ENCODE data around the gene ITIH4.

Gene ITIH4

DNA sequence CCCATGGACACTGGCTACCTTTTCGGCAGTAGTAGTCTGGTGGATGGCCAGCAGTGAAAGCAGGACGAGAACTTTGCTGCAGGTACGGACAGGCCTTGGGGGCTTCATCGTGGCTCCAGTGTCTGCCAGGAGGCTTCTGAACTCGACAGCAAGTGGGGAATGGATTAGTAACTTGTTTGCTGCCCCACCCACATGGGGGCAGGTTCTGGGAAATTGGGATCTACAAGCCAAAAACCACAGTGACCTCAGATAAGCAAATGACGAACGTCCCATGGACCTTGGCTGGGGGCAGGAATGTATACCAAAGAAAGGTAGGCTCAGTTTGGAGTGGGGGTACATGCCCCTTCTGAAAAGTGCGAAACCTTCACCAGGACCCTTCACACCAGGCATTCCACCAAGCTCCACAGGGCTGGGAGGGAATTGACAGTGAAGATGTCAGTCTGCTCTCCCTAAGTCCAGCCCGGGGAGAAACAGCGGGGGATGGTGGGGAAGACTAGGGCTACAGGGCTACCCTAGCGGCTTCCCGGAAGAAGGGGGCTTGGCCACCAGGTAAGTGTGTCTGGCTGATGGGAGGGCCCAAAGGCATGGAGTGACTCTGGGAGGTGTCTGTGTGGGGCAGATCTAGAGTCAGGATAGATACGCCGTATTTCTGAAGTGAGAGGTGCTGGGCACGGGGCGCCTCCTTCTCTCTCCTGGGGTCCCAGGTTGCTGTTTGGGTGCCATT, at the start of gene ITIH4:
TSS of gene ITIH4 (minus strand) at position 138 of the 724 bp plus-strand sequence. CDS start at position 108, 30 bp downstream.
- H3K36me3 ChIP-seq (ENCODE audit: insufficient read depth, low read length), result no peaks in the 10 kb centered on the region
- H3K27ac ChIP-seq (ENCODE audit: low read depth, low read length), result no peak within 1 kb of the TSS
- no peaks in the 10 kb centered on the region for H3K9me3 ChIP-seq (ENCODE audit: low read length)
- H3K27me3 ChIP-seq (ENCODE audit: control insufficient read depth in 1 of 2, insufficient read depth in 2 of 2, low read length in 2 of 2), result no peaks in the 10 kb centered on the region
- H3K4me1 ChIP-seq (ENCODE audit: insufficient read depth, low read length), result peaks cover 13% of the 10 kb centered on the region
- no peak within 1 kb of the TSS for H3K4me3 ChIP-seq (ENCODE audit: low read depth in 1 of 2, low read length in 2 of 2)
- no peak within 1 kb of the TSS for H3K9ac ChIP-seq (ENCODE audit: low read length)

DNA sequence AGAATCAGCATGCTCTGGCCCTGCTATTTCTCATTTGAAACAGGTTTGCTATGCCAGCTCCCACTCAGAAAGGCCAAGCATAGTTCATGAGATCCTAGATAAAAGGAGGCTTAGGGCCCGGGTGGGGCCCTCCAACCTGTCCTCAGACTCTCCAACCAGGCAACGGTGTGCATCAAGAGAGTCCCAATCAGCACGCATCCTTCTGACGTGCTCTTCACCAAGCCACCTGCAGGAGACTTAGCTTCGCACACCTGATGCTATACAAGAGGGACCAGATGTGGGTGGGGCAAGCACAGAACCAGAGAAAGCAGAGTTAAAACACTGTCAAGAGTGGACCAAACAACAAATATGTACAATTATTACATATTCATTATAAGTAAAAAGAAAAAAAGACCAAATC, 49.6 kb upstream of the ITIH4 start:
- H3K4me1 ChIP-seq (ENCODE audit: insufficient read depth, low read length), result peaks cover 5% of the 10 kb centered on the region
- H3K4me3 ChIP-seq (ENCODE audit: low read depth in 1 of 2, low read length in 2 of 2), result no peak overlapping the region
- H3K27ac ChIP-seq (ENCODE audit: low read depth, low read length), result no peak overlapping the region
- H3K9me3 ChIP-seq (ENCODE audit: low read length), result no peaks in the 10 kb centered on the region
- peaks cover 4% of the 10 kb centered on the region for H3K36me3 ChIP-seq (ENCODE audit: insufficient read depth, low read length)
- H3K27me3 ChIP-seq (ENCODE audit: control insufficient read depth in 1 of 2, insufficient read depth in 2 of 2, low read length in 2 of 2), result no peaks in the 10 kb centered on the region
- H3K9ac ChIP-seq (ENCODE audit: low read length), result no peak overlapping the region

DNA sequence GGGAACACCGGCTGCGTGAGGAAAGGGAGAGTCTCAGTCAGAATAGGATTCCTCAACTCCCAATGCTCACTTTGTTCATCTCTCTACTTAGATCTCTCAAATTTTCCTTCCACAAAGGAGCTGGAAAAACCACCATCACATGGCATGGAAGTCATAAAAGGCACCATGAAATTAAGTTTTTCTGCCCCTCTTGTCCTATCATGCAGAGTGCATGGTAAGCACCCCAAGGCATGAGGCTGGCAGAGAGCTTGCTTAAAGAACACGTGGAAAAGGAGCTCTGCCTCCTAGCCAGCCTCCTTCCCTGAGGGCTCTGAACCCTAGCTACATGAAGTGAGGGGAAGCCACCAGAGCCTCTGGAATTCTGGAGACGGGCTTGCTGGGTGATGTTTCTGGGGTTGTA, 49.1 kb upstream of the ITIH4 start:
- H3K4me1 ChIP-seq (ENCODE audit: insufficient read depth, low read length), result peaks cover 5% of the 10 kb centered on the region
- no peak overlapping the region for H3K27ac ChIP-seq (ENCODE audit: low read depth, low read length)
- no peaks in the 10 kb centered on the region for H3K9me3 ChIP-seq (ENCODE audit: low read length)
- H3K27me3 ChIP-seq (ENCODE audit: control insufficient read depth in 1 of 2, insufficient read depth in 2 of 2, low read length in 2 of 2), result no peaks in the 10 kb centered on the region
- H3K4me3 ChIP-seq (ENCODE audit: low read depth in 1 of 2, low read length in 2 of 2), result no peak overlapping the region
- peaks cover 4% of the 10 kb centered on the region for H3K36me3 ChIP-seq (ENCODE audit: insufficient read depth, low read length)
- no peak overlapping the region for H3K9ac ChIP-seq (ENCODE audit: low read length)

DNA sequence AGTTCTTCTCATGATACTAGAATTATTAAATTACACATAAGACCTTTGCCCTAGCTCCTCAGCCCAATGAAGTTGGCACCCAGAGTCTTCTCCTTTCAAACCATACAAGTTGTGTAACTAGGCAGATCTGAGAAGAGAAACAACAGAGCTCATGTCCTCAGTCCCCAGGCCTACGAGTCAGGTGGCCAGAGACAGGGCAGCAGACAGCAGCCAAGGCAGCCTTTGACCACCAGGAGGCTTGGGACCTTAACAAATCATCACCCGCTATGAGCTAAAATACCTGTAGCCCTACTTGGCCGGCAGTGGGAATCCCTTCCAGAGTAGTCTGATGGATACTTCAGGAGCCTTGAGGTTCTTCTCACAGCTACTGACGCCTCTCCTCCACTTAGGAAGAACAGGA, 48.6 kb upstream of the ITIH4 start:
- H3K36me3 ChIP-seq (ENCODE audit: insufficient read depth, low read length), result peaks cover 4% of the 10 kb centered on the region
- no peak overlapping the region for H3K27ac ChIP-seq (ENCODE audit: low read depth, low read length)
- no peak overlapping the region for H3K4me3 ChIP-seq (ENCODE audit: low read depth in 1 of 2, low read length in 2 of 2)
- peaks cover 5% of the 10 kb centered on the region for H3K4me1 ChIP-seq (ENCODE audit: insufficient read depth, low read length)
- no peaks in the 10 kb centered on the region for H3K27me3 ChIP-seq (ENCODE audit: control insufficient read depth in 1 of 2, insufficient read depth in 2 of 2, low read length in 2 of 2)
- no peaks in the 10 kb centered on the region for H3K9me3 ChIP-seq (ENCODE audit: low read length)
- H3K9ac ChIP-seq (ENCODE audit: low read length), result no peak overlapping the region

DNA sequence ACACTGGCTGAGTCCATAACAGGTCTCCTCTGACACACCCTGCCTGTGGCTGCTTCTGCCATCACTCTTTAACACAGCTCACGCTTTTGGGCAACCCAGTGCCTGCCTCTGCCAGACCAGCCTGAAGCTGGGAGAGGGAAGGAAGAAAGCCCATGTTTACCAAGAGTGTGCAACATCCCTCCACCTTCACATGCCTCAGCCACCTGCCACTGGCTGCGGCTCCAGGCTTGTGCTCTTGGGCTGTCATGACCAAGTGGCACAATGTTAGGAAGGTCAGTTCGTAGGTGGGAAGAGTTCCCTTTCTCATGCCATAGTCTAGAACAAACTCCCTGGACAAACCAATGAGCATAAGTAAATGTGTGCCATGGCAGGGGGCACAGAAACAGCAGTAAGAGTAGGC, 46.6 kb upstream of the ITIH4 start:
- no peaks in the 10 kb centered on the region for H3K27me3 ChIP-seq (ENCODE audit: control insufficient read depth in 1 of 2, insufficient read depth in 2 of 2, low read length in 2 of 2)
- no peak overlapping the region for H3K9ac ChIP-seq (ENCODE audit: low read length)
- peaks cover 4% of the 10 kb centered on the region for H3K36me3 ChIP-seq (ENCODE audit: insufficient read depth, low read length)
- peaks cover 2% of the 10 kb centered on the region for H3K4me1 ChIP-seq (ENCODE audit: insufficient read depth, low read length)
- H3K27ac ChIP-seq (ENCODE audit: low read depth, low read length), result no peak overlapping the region
- H3K4me3 ChIP-seq (ENCODE audit: low read depth in 1 of 2, low read length in 2 of 2), result no peak overlapping the region
- H3K9me3 ChIP-seq (ENCODE audit: low read length), result no peaks in the 10 kb centered on the region

DNA sequence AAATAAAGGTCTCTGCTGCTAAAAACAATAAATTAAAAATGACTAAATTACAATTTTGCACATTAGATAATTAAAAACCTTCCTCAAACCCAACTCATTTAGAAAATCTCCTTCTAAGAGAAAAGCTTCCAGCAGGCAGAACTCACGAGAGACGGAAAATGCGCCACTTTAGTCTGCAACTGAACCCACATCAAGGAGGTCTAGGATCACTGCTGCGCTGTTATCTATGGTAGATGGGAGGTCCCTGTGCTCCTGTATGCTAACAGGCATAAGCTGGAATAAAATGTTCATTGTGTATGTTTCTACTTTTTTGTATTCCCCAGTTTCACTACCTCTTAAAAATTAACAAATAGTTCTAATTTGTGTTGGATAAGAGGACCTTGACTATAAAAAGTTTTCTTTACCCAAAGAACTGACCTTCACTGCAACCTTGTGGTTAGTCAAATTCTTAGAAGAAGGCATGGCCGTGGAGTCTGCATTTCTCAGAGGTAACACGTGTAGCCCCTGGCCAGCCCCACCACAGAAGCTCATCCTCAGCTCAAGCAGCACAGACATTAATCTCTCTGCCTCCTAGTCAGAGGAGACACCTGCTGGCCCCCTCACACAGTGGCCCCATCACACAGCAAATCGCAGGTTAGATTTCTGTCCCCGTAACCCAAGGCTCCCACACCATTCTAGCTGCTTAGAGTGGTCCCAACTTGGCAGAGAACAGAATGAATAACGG, 44.6 kb upstream of the ITIH4 start:
- H3K9ac ChIP-seq (ENCODE audit: low read length), result no peak overlapping the region
- peaks cover 2% of the 10 kb centered on the region for H3K36me3 ChIP-seq (ENCODE audit: insufficient read depth, low read length)
- no peaks in the 10 kb centered on the region for H3K9me3 ChIP-seq (ENCODE audit: low read length)
- no peaks in the 10 kb centered on the region for H3K27me3 ChIP-seq (ENCODE audit: control insufficient read depth in 1 of 2, insufficient read depth in 2 of 2, low read length in 2 of 2)
- no peaks in the 10 kb centered on the region for H3K4me1 ChIP-seq (ENCODE audit: insufficient read depth, low read length)
- no peak overlapping the region for H3K27ac ChIP-seq (ENCODE audit: low read depth, low read length)
- no peak overlapping the region for H3K4me3 ChIP-seq (ENCODE audit: low read depth in 1 of 2, low read length in 2 of 2)

DNA sequence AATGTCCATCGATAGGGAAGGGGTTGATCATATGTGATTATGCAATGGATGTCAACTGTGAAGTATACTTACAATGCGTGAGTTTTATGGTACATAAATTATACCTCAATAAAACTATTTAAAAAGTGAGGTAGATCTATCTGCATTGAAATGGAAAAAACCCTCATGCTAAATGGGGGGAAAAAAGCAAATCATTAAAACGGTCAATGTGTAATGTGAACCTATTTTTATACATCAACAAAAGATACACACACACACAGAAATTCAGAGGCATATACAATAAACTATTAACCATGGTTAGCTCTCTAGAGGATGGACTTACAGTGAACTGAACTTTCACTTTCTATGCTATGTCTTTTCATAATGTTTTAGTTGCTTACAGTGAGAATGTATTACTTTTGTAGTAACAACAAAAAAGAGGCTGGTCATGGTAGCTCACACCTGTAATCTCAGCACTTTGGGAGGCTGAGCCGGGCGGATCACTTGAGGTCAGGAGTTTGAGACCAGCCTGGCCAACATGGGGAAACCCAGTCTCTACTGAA, 43.8 kb upstream of the ITIH4 start:
- Histone ChIP-seq H3K27me3 (ENCODE audit: control insufficient read depth in 1 of 2, insufficient read depth in 2 of 2, low read length in 2 of 2) (no peaks in the 10 kb centered on the region), H3K36me3 (ENCODE audit: insufficient read depth, low read length) (no peaks in the 10 kb centered on the region), H3K4me3 (ENCODE audit: low read depth in 1 of 2, low read length in 2 of 2) (no peak overlapping the region), H3K27ac (ENCODE audit: low read depth, low read length) (no peak overlapping the region), H3K9ac (ENCODE audit: low read length) (no peak overlapping the region), H3K4me1 (ENCODE audit: insufficient read depth, low read length) (no peaks in the 10 kb centered on the region), H3K9me3 (ENCODE audit: low read length) (no peaks in the 10 kb centered on the region)

DNA sequence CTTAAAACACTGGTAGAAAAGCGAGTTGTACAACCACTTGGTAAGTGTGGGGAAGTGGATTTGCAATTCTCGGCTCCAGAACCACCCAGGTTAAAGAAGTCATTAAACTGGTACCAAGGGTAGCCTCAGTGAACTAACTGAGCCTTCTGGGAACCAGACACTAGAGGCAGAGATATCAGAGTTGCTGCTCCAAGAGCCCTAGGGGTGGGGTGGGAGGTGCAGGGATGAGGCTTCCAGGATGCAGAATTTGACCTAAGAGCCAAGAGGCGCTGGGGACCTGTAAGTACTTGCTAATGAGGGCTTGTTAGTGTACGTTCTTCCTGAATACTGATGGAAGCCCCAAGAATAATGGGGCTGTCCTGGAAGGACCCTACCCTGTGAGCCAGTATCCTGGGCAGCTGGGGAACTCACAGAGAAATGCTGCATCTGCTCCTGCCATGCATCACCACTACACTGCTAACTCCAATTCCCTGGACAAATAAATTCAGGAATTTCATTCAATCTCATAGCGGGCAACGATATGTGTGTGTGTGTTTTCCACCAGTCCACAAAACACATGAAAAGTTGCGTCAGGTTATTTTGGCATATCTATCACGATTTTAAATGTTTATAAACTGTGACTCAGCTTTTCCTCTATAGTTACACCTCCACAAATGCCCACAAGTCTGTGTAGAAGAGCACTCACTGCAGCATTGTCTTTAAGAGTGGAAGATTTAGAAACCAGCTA, 43.1 kb upstream of the ITIH4 start:
- H3K9ac ChIP-seq (ENCODE audit: low read length), result no peak overlapping the region
- no peak overlapping the region for H3K27ac ChIP-seq (ENCODE audit: low read depth, low read length)
- H3K4me1 ChIP-seq (ENCODE audit: insufficient read depth, low read length), result no peaks in the 10 kb centered on the region
- H3K9me3 ChIP-seq (ENCODE audit: low read length), result no peaks in the 10 kb centered on the region
- no peak overlapping the region for H3K4me3 ChIP-seq (ENCODE audit: low read depth in 1 of 2, low read length in 2 of 2)
- no peaks in the 10 kb centered on the region for H3K36me3 ChIP-seq (ENCODE audit: insufficient read depth, low read length)
- H3K27me3 ChIP-seq (ENCODE audit: control insufficient read depth in 1 of 2, insufficient read depth in 2 of 2, low read length in 2 of 2), result no peaks in the 10 kb centered on the region

DNA sequence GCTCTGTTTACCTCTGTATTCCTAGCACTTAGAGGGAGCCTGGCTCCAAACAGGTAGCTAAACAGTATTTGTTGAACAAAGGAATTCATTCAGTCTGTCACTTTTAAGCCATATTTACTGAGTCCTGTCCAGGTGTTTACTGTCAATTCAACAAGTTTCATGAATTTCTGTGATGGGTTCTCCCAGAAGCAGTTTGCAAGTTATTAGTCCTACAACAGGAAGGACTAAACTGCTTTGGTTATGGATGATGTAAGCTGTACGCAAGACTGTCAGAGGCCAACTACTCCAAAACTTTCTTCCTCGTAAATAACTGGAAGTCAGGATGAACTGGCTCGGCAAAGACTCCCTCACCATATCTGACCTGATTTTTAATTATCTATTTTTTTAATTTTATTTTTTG, 41.8 kb upstream of the ITIH4 start:
- Histone ChIP-seq H3K4me3 (ENCODE audit: low read depth in 1 of 2, low read length in 2 of 2) (no peak overlapping the region), H3K27me3 (ENCODE audit: control insufficient read depth in 1 of 2, insufficient read depth in 2 of 2, low read length in 2 of 2) (no peaks in the 10 kb centered on the region), H3K27ac (ENCODE audit: low read depth, low read length) (no peak overlapping the region), H3K36me3 (ENCODE audit: insufficient read depth, low read length) (no peaks in the 10 kb centered on the region), H3K9ac (ENCODE audit: low read length) (no peak overlapping the region), H3K9me3 (ENCODE audit: low read length) (no peaks in the 10 kb centered on the region), H3K4me1 (ENCODE audit: insufficient read depth, low read length) (no peaks in the 10 kb centered on the region)

DNA sequence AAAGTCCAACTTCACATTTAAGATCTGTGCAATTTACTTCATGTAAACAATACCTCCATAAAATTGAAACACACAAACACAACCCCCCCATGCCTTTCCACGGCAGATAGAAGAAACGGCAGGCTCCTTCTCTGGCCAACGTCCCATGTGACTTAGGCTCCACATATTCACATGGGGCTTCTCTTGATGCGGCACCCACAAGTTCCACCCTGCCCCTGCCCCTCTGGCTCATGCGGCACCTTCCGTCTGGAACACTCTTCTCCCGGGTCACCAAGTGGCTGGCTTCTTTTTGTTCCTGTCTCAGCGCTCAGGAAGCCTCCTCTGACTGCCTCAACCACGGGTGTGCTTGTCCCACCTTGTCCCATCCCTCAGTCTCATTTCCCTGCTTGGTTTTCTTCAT, 41.3 kb upstream of the ITIH4 start:
- Histone ChIP-seq H3K27ac (ENCODE audit: low read depth, low read length) (no peak overlapping the region), H3K36me3 (ENCODE audit: insufficient read depth, low read length) (no peaks in the 10 kb centered on the region), H3K9ac (ENCODE audit: low read length) (no peak overlapping the region), H3K4me1 (ENCODE audit: insufficient read depth, low read length) (no peaks in the 10 kb centered on the region), H3K27me3 (ENCODE audit: control insufficient read depth in 1 of 2, insufficient read depth in 2 of 2, low read length in 2 of 2) (no peaks in the 10 kb centered on the region), H3K9me3 (ENCODE audit: low read length) (no peaks in the 10 kb centered on the region), H3K4me3 (ENCODE audit: low read depth in 1 of 2, low read length in 2 of 2) (no peak overlapping the region)

DNA sequence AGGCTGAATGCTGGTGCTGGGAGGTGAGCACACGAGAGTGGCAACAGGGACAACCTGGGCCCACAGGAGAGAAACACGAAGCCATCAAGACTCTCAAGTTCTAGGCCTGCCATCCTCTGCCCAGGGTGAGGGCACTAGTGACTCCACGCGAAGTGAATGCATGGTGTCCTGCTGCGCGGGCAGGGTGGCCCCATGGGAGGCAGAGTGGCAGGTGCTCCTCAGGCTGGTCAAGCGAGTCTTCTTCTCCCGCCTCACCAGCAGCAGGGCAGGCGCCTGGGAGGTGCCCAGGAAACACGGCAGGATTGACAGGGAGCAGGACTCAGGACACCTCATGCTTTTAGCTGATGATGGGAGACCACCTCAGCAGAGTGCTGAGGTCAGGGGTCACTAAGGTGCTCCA, 40.0 kb upstream of the ITIH4 start:
- Histone ChIP-seq H3K4me1 (ENCODE audit: insufficient read depth, low read length) (no peaks in the 10 kb centered on the region), H3K9me3 (ENCODE audit: low read length) (no peaks in the 10 kb centered on the region), H3K36me3 (ENCODE audit: insufficient read depth, low read length) (no peaks in the 10 kb centered on the region), H3K4me3 (ENCODE audit: low read depth in 1 of 2, low read length in 2 of 2) (no peak overlapping the region), H3K27me3 (ENCODE audit: control insufficient read depth in 1 of 2, insufficient read depth in 2 of 2, low read length in 2 of 2) (no peaks in the 10 kb centered on the region), H3K9ac (ENCODE audit: low read length) (no peak overlapping the region), H3K27ac (ENCODE audit: low read depth, low read length) (no peak overlapping the region)

All from muscle layer of colon (tissue), 2 donors.